ENCODE results near the gene GPR101.
"Not testable (repeated sequence)": the region's sequence is repeated elsewhere in the genome, so short reads cannot be mapped to it uniquely, and the experiment has no call there.

Gene GPR101

GRCh38 chrX:137025930-137026329, 7.9 kb downstream of the GPR101 start:
- DNase-seq (ENCODE audit: low spot score): no peak

- not testable (repeated sequence) for DNase-seq (ENCODE audit: low spot score)
These were observed 33.6 kb downstream of the GPR101 start for GRCh38 chrX:137000236-137000635.

- no peak for DNase-seq (ENCODE audit: low spot score)
These were observed 34.8 kb downstream of the GPR101 start for GRCh38 chrX:136999024-136999423.
